HG03280 (cell line): ENCODE results near the gene PPP1R26.
"Not testable (repeated sequence)": the region's sequence is repeated elsewhere in the genome, so short reads cannot be mapped to it uniquely, and the experiment has no call there.

Experiments
- ATAC-seq: cut with Tn5 transposase; IDR thresholded peaks from one replicate; pipeline ENCODE4 v1.9.1; 2021; ENCODE audit warnings: mild to moderate bottlenecking, moderate library complexity; ENCODE audit not compliant: unreplicated experiment

Gene PPP1R26

DNA sequence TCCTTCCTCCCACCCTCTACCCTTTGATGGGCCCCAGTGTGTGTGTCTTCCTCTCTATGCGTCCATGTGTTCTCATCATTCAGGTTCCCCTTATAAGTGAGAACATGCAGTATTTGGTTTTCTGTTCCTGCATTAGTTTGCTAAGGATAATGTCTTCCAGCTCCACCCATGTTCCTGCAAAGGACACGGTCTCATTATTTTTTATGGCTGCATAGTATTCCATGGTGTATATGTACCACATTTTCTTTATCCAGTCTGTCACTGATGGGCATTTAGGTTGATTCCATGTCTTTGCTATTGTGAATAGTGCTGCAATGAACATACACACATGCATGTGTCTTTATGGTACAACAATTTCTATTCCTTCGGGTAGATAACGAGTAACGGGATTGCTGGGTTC is 21.1 kb upstream of the PPP1R26 start:
- not testable (repeated sequence) for ATAC-seq

DNA sequence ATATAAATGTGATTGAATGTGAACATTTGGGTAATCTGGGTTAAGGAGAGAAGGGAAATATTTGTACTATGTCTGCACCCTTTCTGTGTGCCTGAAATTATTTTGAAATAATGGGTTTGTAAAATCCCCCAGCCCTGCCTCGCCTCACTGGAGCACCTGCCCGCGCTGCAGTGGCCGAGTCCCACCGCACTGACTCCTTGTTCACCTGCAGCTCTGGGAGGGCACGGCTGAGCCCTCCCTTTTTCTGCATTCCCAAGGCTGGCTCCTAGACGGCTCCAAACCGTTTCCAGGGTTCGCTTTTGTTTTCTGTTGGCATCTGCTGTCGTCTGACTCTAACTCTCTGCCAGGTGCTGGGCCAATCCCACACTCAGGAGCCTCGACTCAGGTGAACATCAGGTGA is 17.6 kb upstream of the PPP1R26 start:
- no peak for ATAC-seq

DNA sequence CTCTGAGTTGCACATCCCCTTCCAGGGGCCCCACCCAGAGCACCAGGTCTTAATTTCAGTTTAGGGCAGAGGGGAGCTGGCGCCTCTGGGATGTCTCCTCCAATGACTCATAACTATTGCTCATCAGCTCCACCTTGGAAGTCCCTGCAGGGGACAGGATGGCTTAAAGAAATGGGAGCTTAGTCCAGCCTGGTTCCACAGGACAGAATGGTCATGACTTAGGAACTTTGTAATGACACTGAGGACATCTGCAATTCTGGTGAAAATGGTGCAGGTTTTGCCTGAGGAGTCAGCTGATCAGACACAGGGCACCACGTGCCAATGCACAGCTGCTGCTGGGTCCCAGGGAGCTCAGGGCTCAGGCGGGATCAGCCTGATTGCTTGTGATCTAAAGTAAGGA is 16.4 kb upstream of the PPP1R26 start:
- ATAC-seq, result no peak

DNA sequence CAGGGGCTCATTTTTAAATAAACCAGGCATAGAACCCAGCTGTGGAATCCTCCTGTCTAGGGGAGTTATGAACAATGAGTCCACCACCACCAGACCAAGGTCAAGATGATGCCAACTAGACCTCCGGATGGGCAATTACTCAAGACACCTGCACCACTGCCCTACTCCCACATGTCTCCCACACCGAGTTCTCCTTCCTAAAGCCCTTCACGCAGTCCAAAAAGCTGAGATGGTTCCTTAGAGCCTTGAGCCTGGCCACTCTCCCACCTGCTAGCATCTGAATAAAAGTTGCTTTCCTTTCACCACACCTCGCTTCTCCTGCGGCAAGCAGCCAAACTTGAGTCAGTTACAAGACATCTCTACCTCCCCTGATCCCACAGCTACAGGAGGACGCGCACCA is 15.4 kb upstream of the PPP1R26 start:
- no peak for ATAC-seq

DNA sequence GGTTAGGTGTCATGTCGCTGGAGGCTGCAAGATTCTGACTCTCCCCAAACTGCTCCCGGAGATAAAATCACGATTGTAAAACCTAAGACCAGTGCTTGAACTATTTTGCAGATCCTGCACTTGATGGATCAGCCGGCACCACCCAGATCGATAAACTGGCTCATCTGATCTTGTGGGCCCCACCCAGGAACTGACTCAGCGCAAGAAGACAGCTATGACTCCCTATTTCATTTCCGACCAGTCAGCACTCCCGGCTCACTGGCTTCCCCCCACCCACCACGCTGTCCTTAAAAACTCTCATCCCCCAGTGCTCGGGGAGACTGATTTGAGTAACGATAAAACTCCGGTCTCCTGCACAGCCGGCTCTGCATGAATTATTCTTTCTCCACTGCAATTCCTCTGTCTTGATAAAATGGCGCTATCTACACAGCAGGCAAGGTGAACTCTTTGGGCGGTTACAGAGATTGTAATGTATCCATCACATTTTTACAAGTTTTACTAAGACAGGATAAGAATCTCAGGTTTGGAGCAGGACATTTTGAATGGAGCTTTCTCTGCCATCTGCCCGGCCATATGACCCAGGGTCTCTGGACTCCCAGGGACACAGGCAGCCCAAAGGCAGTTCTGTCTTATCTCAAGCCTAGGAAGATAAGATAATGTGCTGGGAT is 10.6 kb upstream of the PPP1R26 start:
- ATAC-seq, result no peak

DNA sequence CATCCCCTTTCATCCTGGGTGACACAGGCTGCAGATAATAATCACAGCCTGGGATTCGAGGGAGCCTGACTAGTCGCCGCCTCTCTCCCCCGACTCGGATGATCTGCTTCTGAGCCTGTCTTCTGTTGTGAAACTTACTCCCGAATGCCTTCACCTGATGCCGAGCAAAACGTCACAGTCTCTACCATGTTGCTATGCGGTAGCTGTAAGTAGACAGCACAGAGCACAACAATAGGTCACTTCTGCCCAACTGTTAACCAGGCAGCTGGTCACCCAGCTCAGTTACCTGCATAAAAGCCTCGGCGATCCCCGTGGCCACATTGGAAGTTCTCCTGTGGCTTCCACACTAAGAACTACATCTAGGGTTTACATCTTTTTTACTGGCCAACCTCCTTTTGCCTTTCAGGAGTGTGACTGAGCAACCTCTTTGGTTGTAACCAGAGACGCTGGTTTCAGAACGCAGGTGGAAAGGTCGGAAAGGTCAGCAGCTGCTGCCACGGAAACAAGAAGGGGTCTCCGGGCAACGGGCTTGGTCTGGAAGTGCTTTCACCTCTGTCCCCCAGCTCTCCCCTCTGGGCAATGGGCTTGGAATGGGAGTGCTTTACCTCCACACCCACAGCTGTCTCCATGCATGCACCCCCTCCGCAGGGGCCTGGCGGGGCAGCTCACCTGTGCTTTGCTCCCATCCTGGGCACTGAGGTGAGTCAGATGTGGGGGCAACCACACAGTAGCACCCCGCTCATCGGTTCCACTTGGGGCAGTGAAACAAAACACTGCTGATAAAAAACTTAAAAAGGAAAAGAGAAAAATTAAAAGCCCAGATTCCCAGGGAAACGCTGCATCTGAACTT is 7.6 kb upstream of the PPP1R26 start:
- no peak for ATAC-seq

DNA sequence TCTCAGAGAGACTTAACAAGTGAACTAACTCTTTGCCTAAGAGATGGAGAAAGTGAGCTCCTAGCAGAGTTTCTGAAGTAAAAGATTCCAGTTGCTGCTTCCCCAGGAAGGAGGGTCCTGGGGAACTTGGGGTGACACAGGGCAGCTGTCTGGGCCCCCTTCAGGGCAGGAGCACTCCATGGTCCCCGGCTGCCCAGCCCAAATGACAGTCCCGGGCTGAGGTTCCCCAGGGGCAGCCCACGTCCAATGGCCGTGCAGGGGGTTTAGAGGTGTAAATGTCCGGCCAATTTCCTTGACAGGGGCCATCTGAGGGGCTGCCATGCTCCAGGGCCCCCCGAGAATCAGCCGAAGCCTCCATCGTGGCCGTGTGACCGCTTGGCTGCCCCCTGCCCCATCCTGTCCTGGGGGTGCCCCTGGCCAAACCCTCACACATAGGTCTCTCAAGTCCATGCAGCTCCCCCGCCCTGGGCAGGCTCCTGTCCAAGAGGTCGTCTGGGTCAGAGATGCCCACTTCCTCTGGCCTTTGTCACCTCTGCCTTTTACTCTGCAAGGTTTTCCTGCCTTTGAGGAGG is 5.5 kb upstream of the PPP1R26 start:
- ATAC-seq, result no peak

DNA sequence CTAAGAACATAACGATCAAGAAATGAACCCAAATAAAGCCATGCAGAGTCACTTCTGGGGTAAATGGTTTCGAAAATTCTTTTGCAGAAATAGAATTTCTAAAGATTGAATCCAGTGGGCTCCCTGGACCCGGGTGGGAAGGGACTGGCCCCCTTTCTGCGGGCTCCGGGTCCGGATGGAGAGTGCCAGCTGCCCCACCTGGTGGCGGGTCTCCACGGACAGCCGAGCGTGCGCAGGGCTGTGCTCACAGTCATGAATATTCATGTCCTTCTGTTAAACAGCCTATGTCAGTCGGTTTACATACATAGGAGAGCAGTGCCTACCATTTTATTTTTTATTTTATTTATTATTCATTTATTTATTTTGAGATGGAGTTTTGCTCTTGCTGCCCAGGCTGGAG is 4.7 kb upstream of the PPP1R26 start:
- no peak for ATAC-seq

DNA sequence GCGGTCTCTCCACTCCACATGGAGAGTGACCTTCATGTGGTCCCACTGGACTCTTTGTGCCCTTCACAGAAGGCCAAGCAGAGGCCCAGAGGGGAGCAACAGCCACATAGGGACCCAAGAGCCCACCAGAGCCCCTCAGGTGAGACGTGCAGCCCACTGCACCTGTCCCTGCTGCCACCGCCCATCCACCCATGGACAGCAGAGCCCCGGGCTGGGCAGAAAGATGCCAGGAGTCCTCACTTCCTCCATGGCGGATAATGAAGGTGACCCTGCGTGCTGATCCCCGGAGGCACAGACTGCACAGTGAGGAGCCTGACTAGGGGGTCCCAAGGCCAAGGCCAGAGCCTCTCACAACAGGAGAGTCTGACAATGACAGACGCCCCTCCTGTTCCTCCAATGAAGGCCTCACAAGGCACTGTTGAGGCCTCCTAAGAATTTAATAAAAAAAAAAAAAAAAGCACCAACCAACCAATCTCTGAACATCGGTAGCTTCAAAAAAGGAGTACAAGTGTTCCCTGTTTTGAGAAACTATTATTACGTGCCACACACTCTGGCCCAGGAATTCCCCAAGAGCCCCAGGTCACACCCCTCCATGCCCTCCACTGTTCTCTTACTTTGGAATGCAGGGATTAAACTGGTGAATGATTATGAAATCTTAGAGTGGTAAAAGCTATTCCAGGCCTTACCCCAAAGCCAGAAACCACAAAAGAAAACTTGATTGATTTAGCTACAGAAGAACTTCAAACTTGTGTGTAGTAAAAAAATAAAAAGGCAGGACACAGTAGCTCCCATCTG is 2.8 kb upstream of the PPP1R26 start:
- no peak for ATAC-seq

DNA sequence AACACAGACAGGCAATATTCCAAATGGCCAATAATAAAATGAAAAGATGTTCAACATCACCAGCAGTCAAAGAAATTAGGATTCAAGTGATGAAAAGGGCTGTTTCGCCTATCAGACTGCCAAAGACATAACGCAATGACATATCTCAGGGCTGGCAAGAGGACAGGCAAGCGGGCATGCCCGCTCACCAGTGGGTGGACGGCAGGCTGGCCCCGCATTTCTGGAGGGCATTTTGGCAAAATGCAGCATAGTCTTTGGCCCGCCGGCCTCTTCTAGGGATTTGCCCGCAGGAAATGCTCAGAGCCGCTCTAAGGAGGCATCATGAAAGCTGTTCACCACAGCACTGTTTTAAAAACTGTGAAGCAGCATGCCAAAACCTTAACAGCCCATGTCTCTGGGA is 1.4 kb upstream of the PPP1R26 start:
- ATAC-seq, result no peak

DNA sequence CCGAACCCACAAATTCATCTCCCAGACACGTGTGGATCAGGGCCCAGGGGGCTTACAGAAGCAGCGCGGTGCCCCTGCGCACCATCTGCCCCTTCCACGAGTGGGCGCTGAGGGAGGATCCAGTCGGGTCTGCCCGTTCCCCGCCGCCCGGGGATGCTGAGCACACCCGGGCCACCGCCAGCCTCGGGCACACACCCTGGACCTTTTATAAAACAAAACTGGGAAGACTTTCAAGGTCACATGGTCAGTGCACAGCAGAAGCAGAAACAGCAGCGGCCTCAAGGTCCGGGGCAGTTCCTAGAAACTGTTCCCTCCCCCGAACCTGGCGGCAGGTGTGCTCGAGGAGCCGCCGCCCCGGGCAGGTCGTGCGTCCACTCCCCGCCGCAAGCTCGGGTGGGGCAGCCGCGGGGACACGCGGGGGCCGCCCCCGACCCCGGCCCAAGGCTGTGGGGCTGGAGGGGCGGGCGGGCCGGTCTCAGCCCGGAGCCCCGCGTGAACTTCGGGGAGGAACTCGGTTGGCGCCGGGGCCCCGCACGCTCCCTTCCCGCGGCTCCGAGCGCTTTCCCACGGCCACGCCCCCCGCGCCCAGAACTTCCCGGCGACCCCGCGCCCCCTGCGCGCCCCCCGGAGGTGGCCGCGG is 633 bp upstream of the PPP1R26 start:
- no peak for ATAC-seq

DNA sequence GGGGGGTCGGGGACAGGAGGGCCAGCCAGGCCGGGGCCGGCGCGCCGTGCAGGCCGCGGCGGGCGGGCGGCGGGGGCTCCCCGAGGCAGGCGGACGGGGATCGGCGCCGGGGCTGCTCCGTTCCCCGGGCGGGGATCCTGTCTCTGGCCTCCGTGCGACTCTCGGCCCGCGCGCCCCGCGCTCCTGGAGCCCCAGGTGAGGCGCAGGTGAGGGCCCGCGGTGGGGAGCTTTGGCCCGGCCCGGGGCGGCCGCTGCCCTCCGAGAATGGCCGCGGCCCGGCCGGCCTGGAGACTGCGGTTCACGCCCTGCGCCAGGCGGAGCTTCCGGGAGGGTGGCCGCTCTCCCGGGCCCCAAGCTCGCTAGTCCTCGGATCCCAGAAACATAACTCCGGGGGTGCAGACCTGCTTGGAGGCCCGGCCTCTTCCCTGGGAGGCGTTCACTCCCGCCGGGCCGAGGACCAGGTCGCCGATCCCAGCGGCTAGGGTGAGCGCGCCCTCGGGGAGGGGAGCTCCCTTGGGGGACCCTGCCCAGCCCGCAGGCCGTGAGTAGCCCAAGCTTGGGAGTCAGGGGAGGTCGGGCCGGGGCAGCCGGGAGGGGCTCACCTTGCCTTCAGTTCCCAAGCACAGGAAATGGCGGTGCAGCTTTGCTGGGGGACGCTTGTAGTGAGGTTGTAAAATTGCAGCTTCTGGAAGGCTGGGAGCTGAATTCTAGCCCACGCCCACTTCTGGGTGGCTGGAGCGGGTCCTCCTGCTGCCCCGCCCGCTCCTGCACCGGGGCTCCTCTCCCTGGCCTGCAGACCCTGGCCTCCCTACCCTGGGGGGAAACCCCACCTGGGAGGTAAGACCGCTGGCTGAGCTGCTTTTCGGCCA is 723 bp downstream of the PPP1R26 start:
- no peak for ATAC-seq

DNA sequence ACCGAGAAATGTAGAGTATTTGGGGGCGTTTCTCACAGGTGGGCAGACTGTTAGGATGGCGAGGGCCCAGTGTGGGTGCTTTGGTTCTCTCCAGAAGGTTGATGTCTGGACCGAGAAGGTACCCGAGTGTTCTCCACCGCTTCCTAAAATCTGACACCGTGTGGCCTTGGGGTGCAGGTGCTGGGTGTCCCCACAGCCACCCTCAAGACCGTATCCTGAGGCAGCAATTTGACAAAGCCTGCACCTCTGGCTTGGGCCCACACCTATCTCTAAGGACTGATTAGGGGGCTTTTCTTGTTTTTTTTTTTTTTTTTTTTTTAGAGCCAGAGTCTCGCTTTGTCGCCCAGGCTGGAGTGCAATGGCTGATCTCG is 1.3 kb downstream of the PPP1R26 start:
- ATAC-seq, result no peak

DNA sequence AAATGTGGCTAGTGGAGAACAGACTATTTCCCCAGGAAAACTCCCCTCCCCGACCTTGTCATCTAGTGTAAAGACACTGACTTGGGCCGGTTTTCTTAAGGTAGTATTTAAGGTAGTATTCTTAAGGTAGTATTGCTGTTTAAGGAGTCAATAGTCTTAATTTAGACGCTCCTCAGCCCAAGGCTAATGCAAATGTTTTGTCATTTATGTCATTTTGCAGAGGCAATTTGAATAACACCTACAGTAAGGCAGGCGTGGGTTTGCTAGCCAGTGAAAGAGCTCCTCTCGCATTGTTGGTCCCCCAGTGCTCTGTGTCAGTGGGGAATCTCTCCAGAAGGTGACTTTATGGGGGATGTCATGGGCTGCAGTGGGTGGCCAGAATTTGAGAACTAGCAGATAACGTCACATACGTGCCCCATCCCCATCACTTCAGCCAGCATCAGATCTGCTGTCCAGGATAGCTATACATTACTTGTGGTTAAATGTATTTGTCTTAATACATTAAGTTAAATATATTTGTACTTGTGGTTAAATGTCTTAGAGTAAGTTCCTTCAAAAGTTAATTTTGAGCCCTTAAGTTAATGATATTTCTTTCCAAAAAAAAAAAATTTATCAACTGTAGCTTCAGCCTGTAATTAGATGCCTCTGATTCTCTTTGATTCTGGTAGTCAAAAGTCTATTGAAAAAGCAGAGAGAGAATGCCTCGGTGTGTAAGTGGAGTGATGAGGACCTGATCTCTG is 2.6 kb downstream of the PPP1R26 start:
- ATAC-seq, result no peak

DNA sequence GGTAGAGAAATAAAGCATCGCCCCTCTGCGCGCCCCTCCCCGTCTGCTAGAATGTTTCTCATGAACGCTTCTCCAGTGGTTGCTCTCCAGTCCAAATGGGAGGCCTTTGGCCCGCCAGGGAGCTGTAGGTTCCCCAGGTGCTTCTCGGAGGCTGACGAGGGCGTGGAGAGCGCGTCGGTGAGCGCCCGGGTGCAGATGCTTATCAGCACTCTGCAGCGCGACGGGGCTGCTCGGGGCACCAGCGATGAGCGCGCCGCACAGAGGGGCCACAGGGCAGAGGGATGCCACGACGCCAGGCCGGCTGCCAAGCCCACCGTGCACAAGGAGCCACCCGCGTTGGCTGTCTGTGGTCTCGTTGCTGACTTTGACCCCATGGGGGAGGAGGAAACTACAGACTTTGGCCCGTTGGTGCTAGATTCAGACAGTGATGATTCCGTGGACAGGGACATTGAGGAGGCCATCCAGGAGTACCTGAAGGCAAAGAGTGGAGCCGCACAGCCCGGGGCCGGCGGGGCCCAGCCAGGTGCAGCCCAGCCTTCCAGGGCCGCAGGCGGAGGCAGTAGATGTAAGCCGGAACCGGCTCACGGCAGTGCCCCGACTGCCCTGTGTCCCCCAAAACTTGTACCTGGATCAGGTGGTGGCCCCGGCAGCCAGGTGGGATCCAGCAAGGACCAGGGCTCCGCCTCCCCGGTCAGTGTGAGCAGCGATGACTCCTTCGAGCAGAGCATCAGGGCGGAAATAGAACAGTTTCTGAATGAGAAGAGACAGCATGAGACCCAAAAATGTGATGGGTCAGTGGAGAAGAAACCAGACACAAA is 5.1 kb downstream of the PPP1R26 start:
- no peak for ATAC-seq

DNA sequence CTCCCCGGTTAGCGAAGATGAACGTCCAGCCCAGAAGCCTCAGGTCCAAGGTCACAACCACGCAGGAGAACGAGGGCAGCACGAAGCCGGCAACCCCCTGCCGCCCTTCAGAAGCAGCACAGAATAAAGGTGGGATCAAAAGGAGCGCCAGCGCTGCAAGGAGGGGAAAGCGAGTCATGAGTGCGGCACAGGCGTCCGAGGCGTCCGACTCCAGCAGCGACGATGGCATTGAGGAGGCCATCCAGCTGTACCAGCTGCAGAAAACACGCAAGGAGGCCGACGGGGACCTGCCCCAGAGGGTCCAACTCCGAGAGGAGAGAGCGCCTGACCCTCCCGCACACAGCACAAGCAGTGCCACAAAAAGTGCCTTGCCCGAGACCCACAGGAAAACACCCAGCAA is 5.8 kb downstream of the PPP1R26 start:
- no peak for ATAC-seq

DNA sequence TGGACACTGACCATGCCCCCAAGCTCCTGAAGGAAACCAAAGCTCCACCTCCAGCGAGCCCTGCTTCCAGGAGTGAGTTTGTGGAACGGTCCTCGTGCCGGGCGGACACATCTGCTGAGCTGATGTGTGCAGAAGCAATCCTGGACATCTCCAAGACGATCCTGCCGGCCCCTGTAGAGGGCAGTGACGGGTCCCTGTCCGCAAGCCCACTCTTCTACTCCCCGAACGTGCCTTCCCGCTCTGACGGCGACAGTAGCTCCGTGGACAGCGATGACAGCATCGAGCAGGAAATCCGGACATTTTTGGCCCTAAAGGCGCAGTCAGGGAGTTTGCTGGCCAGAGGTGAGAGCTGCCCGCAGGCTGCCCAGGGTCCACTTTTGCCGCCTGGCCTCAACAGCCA is 6.2 kb downstream of the PPP1R26 start:
- ATAC-seq, result no peak

DNA sequence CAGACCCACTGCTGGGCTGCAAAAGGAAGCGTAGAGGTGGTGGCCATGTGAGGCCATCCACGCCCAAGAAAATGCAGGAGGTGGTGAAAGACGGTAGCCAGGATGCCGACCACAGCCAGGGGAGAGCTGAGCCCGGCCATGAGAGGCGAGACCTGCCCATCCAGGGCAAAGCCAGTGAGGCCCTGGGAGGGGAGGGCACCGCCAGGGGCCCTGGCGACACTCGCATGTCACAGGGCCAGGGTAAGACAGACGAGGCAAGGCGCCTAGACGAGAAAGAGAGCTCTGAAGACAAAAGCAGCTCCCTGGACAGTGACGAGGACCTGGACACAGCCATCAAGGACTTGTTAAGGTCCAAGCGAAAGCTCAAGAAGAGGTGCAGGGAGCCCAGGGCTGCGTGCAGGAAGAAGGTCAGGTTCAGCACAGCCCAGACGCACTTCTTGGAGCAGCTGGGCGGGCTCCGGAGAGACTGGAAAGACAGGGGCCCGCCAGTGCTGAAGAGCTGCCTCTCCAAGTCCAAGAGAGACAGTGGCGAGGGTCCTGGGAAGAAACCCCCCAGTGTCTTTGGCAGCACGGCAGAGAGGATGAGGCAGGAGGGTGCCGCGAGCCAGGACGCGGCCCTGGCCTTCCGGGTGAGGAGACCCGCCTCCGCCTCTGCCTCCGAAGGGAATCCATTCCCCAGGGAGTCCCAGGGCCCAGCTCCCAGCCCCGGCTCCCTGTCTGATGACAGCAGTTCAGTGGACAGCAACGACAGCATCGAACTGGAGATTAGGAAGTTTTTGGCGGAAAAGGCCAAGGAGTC is 6.9 kb downstream of the PPP1R26 start:
- no peak for ATAC-seq
